Spinal cord (tissue), 10 donors: ENCODE data around the gene KIAA0319L. TPM values are rescaled to one million over a fixed set of nuclear protein-coding genes. Genes with fewer than 3 reads are reported as not detected.
A peak's percentile ranks its signal among the peaks of the same experiment; 100 is the strongest.

Experiments
- DNase-seq, 6 donors: peaks; one replicate each; pipeline versions ENCODE4 v3.0.0 to v3.0.0-alpha.2; 2013 to 2015; ENCODE audit warnings: low spot score in 6 of 6, low read depth in 4 of 6
- H3K27ac ChIP-seq: one replicate; pipeline ENCODE4 v1.5.1; 2013; ENCODE audit warnings: low read depth, low read length, control low read depth
- H3K27me3 ChIP-seq: one replicate; pipeline ENCODE4 v1.6.1; 2013; ENCODE audit warnings: low read length; ENCODE audit not compliant: control insufficient read depth, insufficient read depth
- H3K36me3 ChIP-seq: one replicate; pipeline ENCODE4 v1.6.1; 2013; ENCODE audit warnings: low read length; ENCODE audit not compliant: control insufficient read depth, insufficient read depth
- H3K4me1 ChIP-seq: one replicate; pipeline ENCODE4 v1.6.1; 2013; ENCODE audit warnings: low read length; ENCODE audit not compliant: control insufficient read depth, insufficient read depth
- H3K4me3 ChIP-seq: one replicate; pipeline ENCODE4 v1.5.1; 2013; ENCODE audit warnings: low read depth, low read length, control low read depth
- H3K9me3 ChIP-seq: one replicate; pipeline ENCODE4 v1.6.1; 2013; ENCODE audit warnings: low read length; ENCODE audit not compliant: control insufficient read depth, insufficient read depth
- WGBS: methylation state at CpG from one replicate; pipeline ENCODE4 v1.1.5; 2013; ENCODE audit warnings: missing lambda C conversion rate; ENCODE audit not compliant: insufficient coverage; 5-methylcytosine and 5-hydroxymethylcytosine counted together
- polyA plus RNA-seq, 2 donors: library from polyadenylated mRNA; unstranded; fragments of 120-200 nt; gene quantifications; one replicate each; pipeline ENCODE4 v1.2.1, GENCODE V29; 2013; ENCODE audit not compliant: insufficient read length in 2 of 2
- total RNA-seq, 2 donors: library from RNA; depleted of rRNA in 1 of 2; stranded (reverse); fragments of 120-200 nt in 1 of 2; fragments of >200 nt in 1 of 2; gene quantifications; one replicate each; pipeline versions ENCODE4 v1.2.3 to v1.2.4, GENCODE V29; 2013 to 2014
- donor health status: healthy.

The KIAA0319L gene
- total and polyA plus RNA-seq, 4 donors = 57.0 to 95.1 (median 64.7) TPM

GRCh38 chr1:35564884-35565741 lies 7.9 kb upstream of the KIAA0319L start:
- Histone ChIP-seq H3K27me3 (peaks cover under 1% of the 10 kb centered on the region), H3K36me3 (peaks cover 67% of the 10 kb centered on the region), H3K4me1 (peaks cover 55% of the 10 kb centered on the region), H3K9me3 (no peaks in the 10 kb centered on the region), H3K4me3 (no peak overlapping the region), H3K27ac (no peak overlapping the region)
- DNase-seq = no peak
- 78% methylated on average over 21 of the region's 28 CpGs for WGBS

DNA sequence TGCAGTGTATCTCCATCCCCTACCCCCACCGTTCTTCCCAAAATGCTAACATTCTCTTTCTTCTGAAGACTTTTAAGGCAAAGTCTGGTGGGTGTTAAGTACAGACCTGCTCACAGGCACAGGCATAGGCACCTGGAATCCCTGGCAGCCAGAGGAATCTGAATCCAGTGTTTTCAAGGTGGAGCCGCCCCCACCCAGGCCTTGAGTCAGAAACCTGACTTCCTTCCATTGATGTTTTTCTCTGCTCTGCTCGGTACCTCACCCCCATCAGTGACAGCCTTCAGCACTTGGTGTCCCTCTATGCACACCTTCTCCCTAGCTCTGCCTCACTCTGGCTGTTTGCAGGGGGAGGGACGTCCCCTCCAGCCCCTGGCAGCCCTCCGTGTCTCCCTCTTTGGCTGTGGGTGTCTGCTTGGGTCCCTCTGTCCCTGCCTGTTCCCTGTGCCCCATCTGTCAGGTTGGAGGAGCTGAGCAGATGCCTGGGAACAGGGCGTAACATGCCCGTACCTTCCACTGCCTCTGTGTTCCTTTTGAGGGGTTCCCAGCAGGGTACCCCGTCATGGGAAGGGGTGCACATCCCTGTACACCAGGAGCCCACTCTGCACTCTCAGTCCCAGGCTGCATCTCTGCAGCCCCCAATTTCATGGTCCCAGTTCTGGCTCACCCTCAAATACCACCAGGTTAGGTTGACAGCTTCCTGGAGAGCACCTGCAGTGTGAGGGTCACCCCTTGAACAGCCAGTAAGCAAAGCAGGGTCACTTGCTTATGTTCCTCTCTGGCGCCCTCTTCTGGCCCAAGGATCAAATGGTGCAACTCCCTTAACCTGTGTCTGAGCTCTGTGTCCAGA lies 7.1 kb upstream of the KIAA0319L start:
- peak in 3 of 6 donors; percentile 59 to 85 (median 81) for DNase-seq
- Histone ChIP-seq H3K27me3 (no peaks in the 10 kb centered on the region), H3K9me3 (no peaks in the 10 kb centered on the region), H3K27ac (no peak overlapping the region), H3K4me3 (no peak overlapping the region), H3K4me1 (peaks cover 60% of the 10 kb centered on the region), H3K36me3 (peaks cover 68% of the 10 kb centered on the region)
- 76% methylated on average over 6 of the region's 9 CpGs for WGBS

GRCh38 chr1:35563166-35563565 lies 6.0 kb upstream of the KIAA0319L start:
- no peak overlapping the region for H3K4me3 ChIP-seq
- H3K9me3 ChIP-seq = no peaks in the 10 kb centered on the region
- no peak for DNase-seq
- no peak overlapping the region for H3K27ac ChIP-seq
- H3K4me1 ChIP-seq = peaks cover 66% of the 10 kb centered on the region
- WGBS = 74% methylated on average over 11 of the region's 12 CpGs
- no peaks in the 10 kb centered on the region for H3K27me3 ChIP-seq
- H3K36me3 ChIP-seq = peaks cover 70% of the 10 kb centered on the region

GRCh38 chr1:35561972-35562680 lies 4.9 kb upstream of the KIAA0319L start:
- Histone ChIP-seq H3K27me3 (no peaks in the 10 kb centered on the region), H3K36me3 (peaks cover 70% of the 10 kb centered on the region), H3K4me3 (no peak overlapping the region), H3K4me1 (peaks cover 70% of the 10 kb centered on the region), H3K9me3 (no peaks in the 10 kb centered on the region), H3K27ac (no peak overlapping the region)
- WGBS = 73% methylated on average over 14 of the region's 15 CpGs
- no peak for DNase-seq

- Histone ChIP-seq H3K9me3 (no peaks in the 10 kb centered on the region), H3K27me3 (no peaks in the 10 kb centered on the region), H3K4me1 (peaks cover 66% of the 10 kb centered on the region), H3K36me3 (peaks cover 65% of the 10 kb centered on the region), H3K4me3 (no peak overlapping the region), H3K27ac (peak overlapping the region; percentile 25)
- DNase-seq = no peak
- 67% methylated on average over 10 of the region's 11 CpGs for WGBS
These were observed 4.2 kb upstream of the KIAA0319L start for GRCh38 chr1:35561297-35561971.

- Histone ChIP-seq H3K36me3 (peaks cover 56% of the 10 kb centered on the region), H3K27me3 (no peaks in the 10 kb centered on the region), H3K27ac (peak overlapping the region; percentile 25), H3K4me1 (peaks cover 59% of the 10 kb centered on the region), H3K4me3 (no peak overlapping the region), H3K9me3 (no peaks in the 10 kb centered on the region)
- DNase-seq = peak in 3 of 6 donors; percentile 62 to 95 (median 84)
- WGBS = 48% methylated on average over 44 of the region's 44 CpGs
These were observed 3.3 kb upstream of the KIAA0319L start for GRCh38 chr1:35560256-35561225.

DNA sequence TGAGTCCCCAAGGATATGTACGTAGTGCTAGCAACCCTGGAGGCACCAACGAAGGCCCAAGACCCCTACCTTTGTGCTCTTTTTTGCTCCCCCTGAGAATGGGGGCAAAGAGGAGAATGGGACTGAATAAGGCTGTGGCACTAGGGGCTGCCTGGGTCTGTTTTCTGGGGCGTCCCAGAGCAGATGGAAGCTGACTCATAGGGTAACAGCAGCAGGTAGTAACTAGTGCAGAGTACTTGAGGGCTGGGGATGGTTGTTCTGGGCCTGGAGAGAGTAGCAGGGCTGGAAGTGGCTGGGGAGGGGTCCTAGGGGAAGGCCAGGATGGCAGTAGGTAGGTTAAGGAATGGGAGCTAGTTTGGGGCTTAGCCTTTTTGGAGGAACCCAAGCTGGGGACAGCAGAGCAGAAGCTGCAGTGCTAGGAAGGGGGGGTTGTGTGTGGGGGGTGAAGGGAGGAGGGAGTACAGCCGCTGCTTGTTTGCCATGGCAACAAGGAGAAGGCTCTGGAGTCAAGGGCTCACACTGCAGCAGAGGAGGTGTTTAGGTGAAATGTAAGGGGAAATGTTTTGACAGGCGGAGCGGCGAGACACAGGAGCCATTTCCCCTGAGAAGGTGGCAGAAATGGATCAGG lies 2.2 kb upstream of the KIAA0319L start:
- WGBS = 64% methylated on average over 7 of the region's 7 CpGs

More for the DNA sequence above, 2.2 kb upstream of the KIAA0319L start:
- H3K9me3 ChIP-seq = no peaks in the 10 kb centered on the region
- no peaks in the 10 kb centered on the region for H3K27me3 ChIP-seq
- H3K4me1 ChIP-seq = peaks cover 59% of the 10 kb centered on the region
- peaks cover 45% of the 10 kb centered on the region for H3K36me3 ChIP-seq
- peak in 1 of 6 donors; percentile 54 for DNase-seq
- H3K4me3 ChIP-seq = peak overlapping the region; percentile 96
- no peak overlapping the region for H3K27ac ChIP-seq
